ENCODE data around the gene SIGLEC7. TPM values are rescaled to one million over a fixed set of nuclear protein-coding genes. Genes with fewer than 3 reads are reported as not detected.
"Not testable (repeated sequence)": the region's sequence is repeated elsewhere in the genome, so short reads cannot be mapped to it uniquely, and the experiment has no call there.

The SIGLEC7 gene
- total and polyA plus RNA-seq, 9 donors: 0.40 to 1.1 (median 0.63) TPM

DNA sequence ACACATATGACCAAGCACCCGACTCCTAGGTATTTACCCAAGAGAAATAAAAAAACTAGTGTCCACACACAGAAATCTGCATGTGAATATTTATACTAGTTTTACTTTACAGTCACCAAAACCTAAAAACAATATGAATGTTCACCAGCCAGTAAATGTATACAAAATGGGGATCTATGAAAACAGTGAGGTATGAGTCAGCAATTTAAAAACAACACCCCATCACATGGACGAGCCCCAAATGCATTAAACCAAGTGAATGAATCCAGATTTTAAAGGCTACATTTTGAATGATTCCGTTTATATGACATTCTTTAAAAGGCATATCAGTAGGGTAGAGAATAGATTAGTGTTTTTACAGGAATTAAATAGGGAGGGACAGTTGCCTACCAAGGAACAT is 22.1 kb downstream of the SIGLEC7 start:
- Histone ChIP-seq H3K4me3 (ENCODE audit: low read length) (no peak overlapping the region), H3K27me3 (ENCODE audit: control insufficient read depth, insufficient read depth, low read length) (no peaks in the 10 kb centered on the region), H3K27ac (ENCODE audit: low read length) (no peak overlapping the region), H3K9me3 (replicated peaks; ENCODE audit: control insufficient read depth, low read depth, low read length) (no peaks in the 10 kb centered on the region), H3K36me3 (ENCODE audit: control insufficient read depth, insufficient read depth, low read length) (no peaks in the 10 kb centered on the region), H3K4me1 (ENCODE audit: control insufficient read depth, insufficient read depth, low read length) (no peaks in the 10 kb centered on the region)
- WGBS (ENCODE audit: insufficient coverage): no CpG with 5 or more reads among the region's 3 CpGs
- no peak for DNase-seq

DNA sequence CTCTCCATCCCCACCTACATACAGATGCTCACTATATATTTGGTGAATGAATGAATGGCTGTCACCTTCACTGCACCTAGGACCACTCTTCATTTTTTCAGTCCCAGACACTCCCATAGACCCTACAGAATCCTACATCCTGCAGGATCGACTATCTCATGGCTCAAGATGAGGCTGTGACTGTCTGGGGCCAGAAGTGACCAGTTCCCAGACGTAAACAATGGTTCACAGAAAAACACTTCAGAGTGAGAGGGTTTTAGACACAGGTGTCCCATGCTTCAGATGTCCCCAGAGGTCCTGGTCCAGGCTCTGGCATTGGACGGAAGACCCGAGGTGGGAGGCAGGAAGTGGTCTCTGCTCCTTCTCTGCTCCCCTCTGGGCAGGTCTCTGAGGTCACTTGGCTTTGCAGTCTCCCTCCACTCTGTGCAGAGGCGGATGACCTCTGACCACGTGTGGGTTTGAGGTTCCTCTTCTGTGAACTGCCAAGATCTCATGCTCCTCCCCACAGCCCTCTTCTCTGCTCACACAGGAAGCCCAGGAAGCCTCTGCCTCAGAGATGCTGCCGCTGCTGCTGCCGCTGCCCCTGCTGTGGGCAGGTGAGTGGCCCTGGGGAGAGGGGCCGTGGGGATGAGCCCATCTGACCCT is 24.9 kb downstream of the SIGLEC7 start:
- H3K36me3 ChIP-seq (ENCODE audit: control insufficient read depth, insufficient read depth, low read length): no peaks in the 10 kb centered on the region
- DNase-seq: peak; percentile 39
- no peaks in the 10 kb centered on the region for H3K9me3 ChIP-seq (replicated peaks; ENCODE audit: control insufficient read depth, low read depth, low read length)
- no peaks in the 10 kb centered on the region for H3K4me1 ChIP-seq (ENCODE audit: control insufficient read depth, insufficient read depth, low read length)
- H3K27me3 ChIP-seq (ENCODE audit: control insufficient read depth, insufficient read depth, low read length): no peaks in the 10 kb centered on the region
- WGBS (ENCODE audit: insufficient coverage): 50% methylated on average over 7 of the region's 9 CpGs
- H3K27ac ChIP-seq (ENCODE audit: low read length): no peak overlapping the region
- H3K4me3 ChIP-seq (ENCODE audit: low read length): no peak overlapping the region

DNA sequence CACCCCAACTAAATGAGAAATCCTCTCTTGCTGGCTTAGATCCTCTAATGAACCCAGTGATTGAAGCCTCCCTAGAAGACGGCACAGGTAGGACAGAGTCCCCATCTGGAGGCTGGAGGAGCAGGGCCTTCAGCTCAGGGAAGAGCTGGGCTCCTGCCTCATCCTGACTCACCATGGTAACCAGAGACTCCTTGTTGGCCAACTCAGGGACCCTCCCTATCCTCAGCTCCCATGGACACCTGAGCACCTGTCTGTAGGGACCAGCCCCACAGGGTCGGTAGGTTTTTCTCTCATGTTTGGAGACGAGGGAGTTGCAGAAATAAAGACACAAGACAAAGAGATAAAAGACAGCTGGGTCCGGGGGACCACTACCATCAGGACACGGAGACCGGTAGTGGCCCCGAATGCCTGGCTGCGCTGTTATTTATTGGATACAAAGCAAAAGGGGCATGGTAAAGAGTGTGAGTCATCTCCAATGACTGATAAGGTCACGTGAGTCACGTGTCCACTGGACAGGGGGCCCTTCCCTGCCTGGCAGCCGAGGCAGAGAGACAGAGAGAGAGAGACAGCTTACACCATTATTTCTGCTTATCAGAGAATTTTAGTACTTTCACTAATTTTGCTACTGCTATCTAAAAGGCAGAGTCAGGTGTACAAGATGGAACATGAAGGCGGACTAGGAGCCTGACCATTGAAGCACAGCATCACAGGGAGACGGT is 26.6 kb downstream of the SIGLEC7 start:
- Histone ChIP-seq H3K4me1 (ENCODE audit: control insufficient read depth, insufficient read depth, low read length) (no peaks in the 10 kb centered on the region), H3K9me3 (replicated peaks; ENCODE audit: control insufficient read depth, low read depth, low read length) (no peaks in the 10 kb centered on the region), H3K27ac (ENCODE audit: low read length) (no peak overlapping the region), H3K36me3 (ENCODE audit: control insufficient read depth, insufficient read depth, low read length) (no peaks in the 10 kb centered on the region), H3K4me3 (ENCODE audit: low read length) (no peak overlapping the region), H3K27me3 (ENCODE audit: control insufficient read depth, insufficient read depth, low read length) (no peaks in the 10 kb centered on the region)
- no peak for DNase-seq
- WGBS (ENCODE audit: insufficient coverage): 90% methylated on average over 7 of the region's 13 CpGs

DNA sequence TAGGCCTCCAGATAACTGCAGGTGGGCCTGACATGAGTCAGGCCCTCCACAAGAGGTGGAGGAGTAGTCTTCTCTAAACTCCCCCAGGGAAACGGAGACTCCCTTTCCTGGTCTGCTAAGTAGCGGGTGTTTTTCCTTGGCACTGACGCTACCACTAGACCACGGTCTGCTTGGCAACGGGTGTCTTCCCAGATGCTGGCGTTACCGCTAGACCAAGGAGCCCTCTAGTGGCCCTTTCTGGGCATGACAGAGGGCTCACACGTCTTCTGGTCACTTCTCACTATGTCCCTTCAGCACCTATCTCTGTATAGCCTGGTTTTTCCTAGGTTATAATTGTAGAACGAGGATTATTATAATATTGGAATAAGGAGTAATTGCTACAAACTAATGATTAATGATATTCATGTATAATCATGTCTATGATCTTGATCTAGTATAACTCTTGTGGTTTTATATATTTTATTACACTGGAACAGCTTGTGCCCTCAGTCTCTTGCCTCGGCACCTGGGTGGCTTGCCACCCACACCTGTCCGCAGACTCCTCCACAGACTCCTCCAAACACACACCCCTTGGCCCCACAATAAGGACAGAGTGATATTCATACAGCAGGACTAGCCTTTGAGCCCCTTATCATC is 27.3 kb downstream of the SIGLEC7 start:
- not testable (repeated sequence) for H3K27me3 ChIP-seq (ENCODE audit: control insufficient read depth, insufficient read depth, low read length); H3K4me1 ChIP-seq (ENCODE audit: control insufficient read depth, insufficient read depth, low read length); H3K4me3 ChIP-seq (ENCODE audit: low read length); H3K9me3 ChIP-seq (replicated peaks; ENCODE audit: control insufficient read depth, low read depth, low read length); H3K36me3 ChIP-seq (ENCODE audit: control insufficient read depth, insufficient read depth, low read length); H3K27ac ChIP-seq (ENCODE audit: low read length)
- 39% methylated on average over 5 of the region's 11 CpGs for WGBS (ENCODE audit: insufficient coverage)
- DNase-seq: peak; percentile 61

GRCh38 chr19:51172223-51172622 is 30.1 kb downstream of the SIGLEC7 start:
- no peak for DNase-seq
- no peaks in the 10 kb centered on the region for H3K27me3 ChIP-seq (ENCODE audit: control insufficient read depth, insufficient read depth, low read length)

DNA sequence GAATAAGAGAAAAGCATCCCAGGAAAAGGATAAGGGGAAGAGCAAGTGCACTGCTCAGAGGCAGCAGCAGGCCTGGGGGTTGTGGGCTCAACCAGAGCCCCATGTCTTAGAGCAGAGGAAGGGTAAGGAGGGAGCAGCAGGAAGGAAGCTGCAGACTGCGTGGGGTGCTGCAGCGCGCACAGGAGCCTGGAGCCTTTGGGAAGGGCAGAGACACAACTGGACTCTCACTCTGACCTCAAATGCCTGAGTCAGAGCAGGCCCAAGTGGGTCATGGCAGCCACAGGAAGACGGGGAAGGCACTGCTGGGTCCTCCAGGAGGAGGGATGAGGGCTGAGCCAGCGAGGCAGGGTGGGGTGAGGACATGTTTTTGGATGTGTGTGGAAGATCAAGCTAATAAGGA is 31.6 kb downstream of the SIGLEC7 start:
- Histone ChIP-seq H3K27me3 (ENCODE audit: control insufficient read depth, insufficient read depth, low read length) (no peaks in the 10 kb centered on the region), H3K9me3 (replicated peaks; ENCODE audit: control insufficient read depth, low read depth, low read length) (no peaks in the 10 kb centered on the region), H3K27ac (ENCODE audit: low read length) (no peak overlapping the region), H3K36me3 (ENCODE audit: control insufficient read depth, insufficient read depth, low read length) (no peaks in the 10 kb centered on the region), H3K4me1 (ENCODE audit: control insufficient read depth, insufficient read depth, low read length) (no peaks in the 10 kb centered on the region), H3K4me3 (ENCODE audit: low read length) (no peak overlapping the region)
- no peak for DNase-seq
- WGBS (ENCODE audit: insufficient coverage): 46% methylated on average over 5 of the region's 5 CpGs

More at GRCh38 chr19:51172223-51172622, 30.1 kb downstream of the SIGLEC7 start:
- Histone ChIP-seq H3K27ac (ENCODE audit: low read length) (no peak overlapping the region), H3K4me1 (ENCODE audit: control insufficient read depth, insufficient read depth, low read length) (no peaks in the 10 kb centered on the region), H3K4me3 (ENCODE audit: low read length) (no peak overlapping the region), H3K36me3 (ENCODE audit: control insufficient read depth, insufficient read depth, low read length) (no peaks in the 10 kb centered on the region), H3K9me3 (replicated peaks; ENCODE audit: control insufficient read depth, low read depth, low read length) (no peaks in the 10 kb centered on the region)
- 89% methylated on average over 1 of the region's 2 CpGs for WGBS (ENCODE audit: insufficient coverage)

DNA sequence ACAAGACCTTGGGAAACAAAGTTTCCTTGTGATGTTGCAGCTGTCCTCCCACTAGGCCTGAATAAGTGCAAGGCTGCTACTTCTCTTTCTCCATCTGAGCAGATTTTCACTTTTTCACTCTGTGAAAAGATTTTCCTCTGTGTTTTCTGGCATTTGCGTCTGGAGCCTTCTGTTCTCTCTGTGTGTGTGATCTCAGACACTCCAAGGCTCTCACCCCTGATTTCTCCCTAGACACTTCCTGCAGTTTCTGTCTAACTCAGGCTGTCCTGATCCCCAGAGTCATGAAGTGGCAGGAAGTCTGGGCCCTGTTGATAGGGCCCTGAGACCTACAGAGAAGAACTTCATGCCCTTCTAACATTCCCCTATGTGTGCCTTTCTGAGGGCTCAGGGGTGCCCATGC is 37.2 kb downstream of the SIGLEC7 start:
- no peaks in the 10 kb centered on the region for H3K9me3 ChIP-seq (replicated peaks; ENCODE audit: control insufficient read depth, low read depth, low read length)
- no peak overlapping the region for H3K27ac ChIP-seq (ENCODE audit: low read length)
- H3K4me3 ChIP-seq (ENCODE audit: low read length): no peak overlapping the region
- H3K27me3 ChIP-seq (ENCODE audit: control insufficient read depth, insufficient read depth, low read length): peaks cover 5% of the 10 kb centered on the region
- WGBS (ENCODE audit: insufficient coverage): no CpG with 5 or more reads among the region's 1 CpG
- no peaks in the 10 kb centered on the region for H3K36me3 ChIP-seq (ENCODE audit: control insufficient read depth, insufficient read depth, low read length)
- H3K4me1 ChIP-seq (ENCODE audit: control insufficient read depth, insufficient read depth, low read length): no peaks in the 10 kb centered on the region
- peak; percentile 29 for DNase-seq

GRCh38 chr19:51181377-51181912 is 39.3 kb downstream of the SIGLEC7 start:
- Histone ChIP-seq H3K27ac (ENCODE audit: low read length) (no peak overlapping the region), H3K4me3 (ENCODE audit: low read length) (no peak overlapping the region), H3K9me3 (replicated peaks; ENCODE audit: control insufficient read depth, low read depth, low read length) (no peaks in the 10 kb centered on the region), H3K4me1 (ENCODE audit: control insufficient read depth, insufficient read depth, low read length) (no peaks in the 10 kb centered on the region), H3K36me3 (ENCODE audit: control insufficient read depth, insufficient read depth, low read length) (no peaks in the 10 kb centered on the region), H3K27me3 (ENCODE audit: control insufficient read depth, insufficient read depth, low read length) (peaks cover 5% of the 10 kb centered on the region)
- WGBS (ENCODE audit: insufficient coverage): 93% methylated on average over 39 of the region's 39 CpGs
- DNase-seq: no peak

GRCh38 chr19:51181913-51182419 is 39.9 kb downstream of the SIGLEC7 start:
- Histone ChIP-seq H3K4me3 (ENCODE audit: low read length) (no peak overlapping the region), H3K9me3 (replicated peaks; ENCODE audit: control insufficient read depth, low read depth, low read length) (no peaks in the 10 kb centered on the region), H3K27me3 (ENCODE audit: control insufficient read depth, insufficient read depth, low read length) (peaks cover 5% of the 10 kb centered on the region), H3K4me1 (ENCODE audit: control insufficient read depth, insufficient read depth, low read length) (no peaks in the 10 kb centered on the region), H3K36me3 (ENCODE audit: control insufficient read depth, insufficient read depth, low read length) (no peaks in the 10 kb centered on the region), H3K27ac (ENCODE audit: low read length) (no peak overlapping the region)
- 68% methylated on average over 28 of the region's 31 CpGs for WGBS (ENCODE audit: insufficient coverage)
- DNase-seq: no peak

DNA sequence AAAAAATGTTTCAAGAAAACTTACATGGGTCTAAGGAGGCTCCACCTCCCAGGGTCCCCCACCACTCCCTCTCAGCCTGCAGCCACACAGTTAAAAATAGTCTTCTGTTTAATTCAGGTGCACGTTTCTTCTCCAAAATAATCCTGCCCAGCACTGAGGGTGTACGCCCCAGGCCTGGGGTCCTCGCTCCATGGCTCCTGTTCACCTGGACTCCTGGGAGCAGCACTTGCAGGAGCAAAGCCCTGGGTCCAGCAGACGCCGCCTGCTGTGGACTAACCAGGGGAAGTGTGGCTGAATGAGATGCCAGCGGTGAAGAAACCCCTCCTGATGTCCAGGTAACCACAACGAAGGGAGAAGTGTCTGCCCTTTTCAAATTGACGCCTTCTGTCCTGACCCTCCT is 41.5 kb downstream of the SIGLEC7 start:
- Histone ChIP-seq H3K27ac (ENCODE audit: low read length) (no peak overlapping the region), H3K27me3 (ENCODE audit: control insufficient read depth, insufficient read depth, low read length) (peaks cover 5% of the 10 kb centered on the region), H3K9me3 (replicated peaks; ENCODE audit: control insufficient read depth, low read depth, low read length) (no peaks in the 10 kb centered on the region), H3K4me1 (ENCODE audit: control insufficient read depth, insufficient read depth, low read length) (no peaks in the 10 kb centered on the region), H3K36me3 (ENCODE audit: control insufficient read depth, insufficient read depth, low read length) (no peaks in the 10 kb centered on the region), H3K4me3 (ENCODE audit: low read length) (no peak overlapping the region)
- 78% methylated on average over 8 of the region's 8 CpGs for WGBS (ENCODE audit: insufficient coverage)
- DNase-seq: no peak

All from muscle of leg (tissue), 11 donors.